Ascending aorta (tissue), 2 donors: ENCODE data around the gene LMX1B. TPM values are rescaled to one million over a fixed set of nuclear protein-coding genes. Genes with fewer than 3 reads are reported as not detected.

Experiments
- DNase-seq, 2 donors: peaks; one replicate each; pipeline ENCODE4 v3.0.0-alpha.2; 2019; ENCODE audit warnings: low spot score in 2 of 2
- H3K27ac ChIP-seq, 2 donors: fragments of 200-600 bp; sonication (generic); one replicate each; pipeline ENCODE4 v1.5.1; 2016 to 2017; ENCODE audit warnings: mild to moderate bottlenecking in 1 of 2
- H3K27me3 ChIP-seq: fragments of 200-600 bp; sonication (generic); one replicate; pipeline ENCODE4 v1.5.1; 2017
- H3K36me3 ChIP-seq, 2 donors: fragments of 200-600 bp; sonication (generic); one replicate each; pipeline ENCODE4 v1.5.1; 2016
- H3K4me1 ChIP-seq, 2 donors: fragments of 200-600 bp; sonication (generic); one replicate each; pipeline ENCODE4 v1.5.1; 2016 to 2017; ENCODE audit warnings: mild to moderate bottlenecking in 1 of 2
- H3K4me3 ChIP-seq, 2 donors: fragments of 200-600 bp; sonication (generic); one replicate each; pipeline ENCODE4 v1.5.1; 2016 to 2017; ENCODE audit warnings: mild to moderate bottlenecking in 1 of 2
- H3K9me3 ChIP-seq, 2 donors: fragments of 200-600 bp; sonication (generic); one replicate each; pipeline ENCODE4 v1.5.1; 2016
- CTCF ChIP-seq, 3 experiments: fragments of 200-600 bp in 2 of 3; fragments of 450-650 bp in 1 of 3; sonication (generic) in 2 of 3; IDR thresholded peaks; one replicate each; pipeline ENCODE4 v1.5.1; 2016 to 2019; ENCODE audit warnings: antibody characterized with exemption in 3 of 3, mild to moderate bottlenecking in 1 of 3, moderate library complexity in 1 of 3
- intact Hi-C: fragments of 100-400 bp; cut with DNase I; formaldehyde crosslinking; loops from one replicate; pipeline ENCODE4 v1.15.1; 2023
- total RNA-seq: library from RNA; depleted of rRNA; stranded (reverse); fragments of >200 nt; gene quantifications from one replicate; pipeline ENCODE4 v1.1.0, GENCODE V29; 2016

LMX1B gene
- total RNA-seq, 1 donor from 2014 or later = 1.9 TPM

DNA sequence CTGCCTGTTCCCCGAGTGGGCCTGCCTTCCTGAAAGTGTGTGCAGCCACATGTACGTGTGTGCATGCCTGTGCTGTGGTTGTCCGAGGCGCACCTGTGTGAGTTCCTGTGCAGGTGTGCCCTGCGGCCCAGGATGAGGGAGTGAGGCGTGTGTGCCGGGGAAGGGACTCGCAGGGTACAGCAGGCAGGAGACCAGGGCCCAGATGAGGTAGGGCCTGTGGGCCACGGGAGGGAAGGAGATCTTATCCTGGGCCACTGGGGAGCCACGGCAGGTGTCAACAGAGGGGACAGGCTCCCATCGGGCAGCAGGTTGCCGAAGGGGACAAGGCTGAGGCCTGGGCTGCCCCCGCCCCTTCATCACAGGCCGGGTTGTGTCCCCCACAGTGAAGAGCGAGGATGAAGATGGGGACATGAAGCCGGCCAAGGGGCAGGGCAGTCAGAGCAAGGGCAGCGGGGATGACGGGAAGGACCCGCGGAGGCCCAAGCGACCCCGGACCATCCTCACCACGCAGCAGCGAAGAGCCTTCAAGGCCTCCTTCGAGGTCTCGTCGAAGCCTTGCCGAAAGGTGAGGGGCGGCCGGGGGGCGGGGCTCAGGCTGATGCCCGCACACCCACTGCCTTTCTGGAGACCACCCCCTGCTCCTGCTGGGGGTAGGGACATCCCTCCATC lies 79.2 kb downstream of the LMX1B start:
- H3K36me3 ChIP-seq = no peaks in the 10 kb centered on the region
- intact Hi-C loops = no loop called here
- no peak for DNase-seq
- H3K27ac ChIP-seq = no peak overlapping the region
- no peaks in the 10 kb centered on the region for H3K27me3 ChIP-seq
- no peak for TF ChIP-seq CTCF (IDR thresholded peaks at IDR 0.05)
- no peaks in the 10 kb centered on the region for H3K9me3 ChIP-seq
- H3K4me1 ChIP-seq = no peaks in the 10 kb centered on the region
- no peak overlapping the region for H3K4me3 ChIP-seq

DNA sequence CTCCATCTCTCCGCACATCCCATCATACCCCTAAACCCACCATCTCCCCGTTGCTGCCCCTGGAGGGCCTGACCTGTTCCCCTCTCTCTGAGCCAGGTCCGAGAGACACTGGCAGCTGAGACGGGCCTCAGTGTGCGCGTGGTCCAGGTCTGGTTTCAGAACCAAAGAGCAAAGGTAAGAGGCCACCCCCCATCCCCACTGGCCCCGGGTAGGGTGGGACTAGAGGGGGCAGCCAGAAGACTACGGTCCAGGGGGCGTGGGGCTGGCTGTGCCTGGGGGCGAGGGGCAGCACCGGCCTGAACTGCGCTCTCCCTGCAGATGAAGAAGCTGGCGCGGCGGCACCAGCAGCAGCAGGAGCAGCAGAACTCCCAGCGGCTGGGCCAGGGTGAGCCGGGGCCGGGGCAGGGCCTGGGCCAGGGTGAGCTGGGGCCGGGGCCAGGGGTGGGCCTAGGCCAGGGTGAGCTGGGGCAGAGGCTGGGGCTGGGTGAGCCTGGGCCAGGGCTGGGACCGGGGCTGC lies 79.8 kb downstream of the LMX1B start:
- H3K9me3 ChIP-seq = no peaks in the 10 kb centered on the region
- H3K4me1 ChIP-seq = no peaks in the 10 kb centered on the region
- H3K4me3 ChIP-seq = no peak overlapping the region
- H3K27me3 ChIP-seq = no peaks in the 10 kb centered on the region
- DNase-seq = no peak
- H3K36me3 ChIP-seq = no peaks in the 10 kb centered on the region
- no peak for TF ChIP-seq CTCF (IDR thresholded peaks at IDR 0.05)
- H3K27ac ChIP-seq = no peak overlapping the region
- intact Hi-C loops = no loop called here

DNA sequence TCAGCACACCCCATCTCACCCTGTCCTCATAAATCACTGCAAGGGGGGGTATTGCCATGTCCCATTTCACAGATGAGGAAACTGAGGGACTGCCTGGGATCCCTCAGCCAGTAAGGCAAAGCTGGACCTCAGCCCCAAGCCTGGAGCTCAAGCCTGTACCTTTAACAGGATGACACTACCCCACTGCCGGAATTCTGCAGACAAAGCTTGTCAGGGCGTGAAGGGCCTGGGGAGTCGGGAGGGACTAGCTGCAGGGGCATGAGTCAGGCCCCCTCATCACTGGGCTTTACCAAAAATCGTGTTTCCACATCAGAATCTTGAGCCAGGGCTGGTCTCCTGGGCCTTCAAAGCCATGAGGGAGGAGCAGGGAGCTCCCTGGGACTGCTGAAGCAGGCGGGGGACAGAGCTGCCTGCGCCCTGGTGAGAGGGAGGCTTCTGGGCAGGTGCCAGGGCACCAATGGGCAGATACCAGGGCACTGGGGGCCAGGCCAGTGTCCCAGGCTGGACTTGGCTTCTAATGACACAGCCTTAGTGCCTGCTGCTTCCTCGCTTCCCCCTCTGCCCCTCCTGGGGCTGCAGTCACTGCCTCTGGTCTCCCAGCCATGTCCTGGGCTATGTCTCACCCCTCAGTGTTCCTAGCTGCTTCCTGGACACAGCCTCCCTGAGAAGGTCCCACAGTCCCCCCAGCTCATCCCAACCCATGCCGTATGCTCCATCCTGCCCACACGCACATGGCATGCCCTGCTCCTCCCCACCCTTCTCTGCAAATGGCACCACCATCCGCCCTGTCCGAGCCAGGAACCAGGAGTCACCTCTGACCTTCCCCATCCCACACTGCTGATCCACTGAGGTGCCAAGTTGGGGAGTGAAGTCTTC lies 80.7 kb downstream of the LMX1B start:
- H3K27me3 ChIP-seq = no peaks in the 10 kb centered on the region

DNA sequence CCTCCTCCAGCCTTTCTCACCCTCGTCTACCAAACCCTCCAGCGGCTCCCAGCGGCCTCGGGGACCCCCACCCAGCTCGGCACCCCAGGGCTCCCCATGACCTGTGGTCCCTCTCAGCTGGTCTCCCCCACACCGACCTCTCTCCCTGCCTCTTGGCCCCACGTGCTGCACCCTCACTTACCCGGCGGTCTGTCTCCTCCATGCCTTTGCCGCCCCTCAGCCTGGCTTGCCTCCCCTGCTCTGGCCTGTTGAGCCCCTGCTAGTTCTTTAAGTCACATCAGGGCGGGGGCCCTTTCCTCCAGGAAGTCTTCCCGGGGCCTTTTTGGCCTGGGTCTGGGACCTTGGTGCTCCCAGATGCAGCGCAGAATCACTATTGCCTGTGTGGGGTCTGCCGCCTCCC lies 81.5 kb downstream of the LMX1B start:
- H3K4me3 ChIP-seq = no peak overlapping the region
- H3K9me3 ChIP-seq = no peaks in the 10 kb centered on the region
- no peak overlapping the region for H3K27ac ChIP-seq
- intact Hi-C loops = no loop called here
- DNase-seq = no peak
- no peak for TF ChIP-seq CTCF (IDR thresholded peaks at IDR 0.05)
- H3K27me3 ChIP-seq = no peaks in the 10 kb centered on the region
- no peaks in the 10 kb centered on the region for H3K36me3 ChIP-seq
- H3K4me1 ChIP-seq = no peaks in the 10 kb centered on the region

More for the DNA sequence above, 80.7 kb downstream of the LMX1B start:
- Histone ChIP-seq H3K4me1 (no peaks in the 10 kb centered on the region), H3K27ac (no peak overlapping the region), H3K4me3 (no peak overlapping the region), H3K36me3 (no peaks in the 10 kb centered on the region), H3K9me3 (no peaks in the 10 kb centered on the region)
- TF ChIP-seq CTCF (IDR thresholded peaks at IDR 0.05) = no peak
- intact Hi-C loops = no loop called here
- no peak for DNase-seq

- H3K4me1 ChIP-seq = no peaks in the 10 kb centered on the region
- no peaks in the 10 kb centered on the region for H3K9me3 ChIP-seq
- no peaks in the 10 kb centered on the region for H3K27me3 ChIP-seq
- no peak overlapping the region for H3K27ac ChIP-seq
- H3K36me3 ChIP-seq = no peaks in the 10 kb centered on the region
- no peak for TF ChIP-seq CTCF (IDR thresholded peaks at IDR 0.05)
- intact Hi-C loops = no loop called here
- DNase-seq = no peak
- H3K4me3 ChIP-seq = no peak overlapping the region
Observed at GRCh38 chr9:126695701-126696400, 82.1 kb downstream of the LMX1B start.
